ENCODE measurements around the gene VWC2.

VWC2 gene

GRCh38 chr7:49800031-49800430 lies 26.6 kb downstream of the VWC2 start:
- Histone ChIP-seq H3K27me3 (no peaks in the 10 kb centered on the region), H3K36me3 (no peaks in the 10 kb centered on the region), H3K4me1 (no peaks in the 10 kb centered on the region), H3K4me3 (ENCODE audit: low read depth, low read length) (no peak overlapping the region), H3K9me3 (no peaks in the 10 kb centered on the region)
- TF ChIP-seq, protein P1, sequence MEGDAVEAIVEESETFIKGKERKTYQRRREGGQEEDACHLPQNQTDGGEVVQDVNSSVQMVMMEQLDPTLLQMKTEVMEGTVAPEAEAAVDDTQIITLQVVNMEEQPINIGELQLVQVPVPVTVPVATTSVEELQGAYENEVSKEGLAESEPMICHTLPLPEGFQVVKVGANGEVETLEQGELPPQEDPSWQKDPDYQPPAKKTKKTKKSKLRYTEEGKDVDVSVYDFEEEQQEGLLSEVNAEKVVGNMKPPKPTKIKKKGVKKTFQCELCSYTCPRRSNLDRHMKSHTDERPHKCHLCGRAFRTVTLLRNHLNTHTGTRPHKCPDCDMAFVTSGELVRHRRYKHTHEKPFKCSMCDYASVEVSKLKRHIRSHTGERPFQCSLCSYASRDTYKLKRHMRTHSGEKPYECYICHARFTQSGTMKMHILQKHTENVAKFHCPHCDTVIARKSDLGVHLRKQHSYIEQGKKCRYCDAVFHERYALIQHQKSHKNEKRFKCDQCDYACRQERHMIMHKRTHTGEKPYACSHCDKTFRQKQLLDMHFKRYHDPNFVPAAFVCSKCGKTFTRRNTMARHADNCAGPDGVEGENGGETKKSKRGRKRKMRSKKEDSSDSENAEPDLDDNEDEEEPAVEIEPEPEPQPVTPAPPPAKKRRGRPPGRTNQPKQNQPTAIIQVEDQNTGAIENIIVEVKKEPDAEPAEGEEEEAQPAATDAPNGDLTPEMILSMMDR (IDR thresholded peaks at IDR 0.05; ENCODE audit: low read depth, low read length): no peak
- no peak for DNase-seq

- H3K36me3 ChIP-seq: no peaks in the 10 kb centered on the region
- TF ChIP-seq, protein P1 (IDR thresholded peaks at IDR 0.05; ENCODE audit: low read depth, low read length): no peak
- no peak overlapping the region for H3K4me3 ChIP-seq (ENCODE audit: low read depth, low read length)
- H3K4me1 ChIP-seq: no peaks in the 10 kb centered on the region
- no peaks in the 10 kb centered on the region for H3K9me3 ChIP-seq
- H3K27me3 ChIP-seq: no peaks in the 10 kb centered on the region
- DNase-seq: no peak
These were observed 29.2 kb downstream of the VWC2 start for GRCh38 chr7:49802600-49802999.

DNA sequence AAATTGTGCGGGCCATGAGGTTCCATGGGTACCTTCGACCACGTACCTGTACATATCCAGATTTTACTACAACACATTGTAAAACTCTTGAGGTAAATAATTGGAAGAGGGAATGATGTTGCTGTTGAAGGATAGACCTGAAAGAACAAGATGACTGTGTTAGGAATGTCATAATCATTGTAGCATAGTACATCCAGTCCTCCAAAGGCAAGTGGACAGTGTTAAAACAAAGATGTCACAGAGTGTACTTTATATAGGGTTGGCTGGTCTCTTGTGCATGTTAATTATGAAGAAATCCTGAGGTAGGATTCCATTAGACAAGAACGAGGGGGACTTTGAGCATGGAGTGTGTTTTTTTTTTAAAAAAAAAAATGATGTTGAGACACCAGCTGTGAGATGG lies 30.4 kb downstream of the VWC2 start:
- Histone ChIP-seq H3K4me3 (ENCODE audit: low read depth, low read length) (no peak overlapping the region), H3K36me3 (no peaks in the 10 kb centered on the region), H3K4me1 (no peaks in the 10 kb centered on the region), H3K27me3 (no peaks in the 10 kb centered on the region), H3K9me3 (no peaks in the 10 kb centered on the region)
- no peak for DNase-seq
- TF ChIP-seq, protein P1 (IDR thresholded peaks at IDR 0.05; ENCODE audit: low read depth, low read length): no peak

DNA sequence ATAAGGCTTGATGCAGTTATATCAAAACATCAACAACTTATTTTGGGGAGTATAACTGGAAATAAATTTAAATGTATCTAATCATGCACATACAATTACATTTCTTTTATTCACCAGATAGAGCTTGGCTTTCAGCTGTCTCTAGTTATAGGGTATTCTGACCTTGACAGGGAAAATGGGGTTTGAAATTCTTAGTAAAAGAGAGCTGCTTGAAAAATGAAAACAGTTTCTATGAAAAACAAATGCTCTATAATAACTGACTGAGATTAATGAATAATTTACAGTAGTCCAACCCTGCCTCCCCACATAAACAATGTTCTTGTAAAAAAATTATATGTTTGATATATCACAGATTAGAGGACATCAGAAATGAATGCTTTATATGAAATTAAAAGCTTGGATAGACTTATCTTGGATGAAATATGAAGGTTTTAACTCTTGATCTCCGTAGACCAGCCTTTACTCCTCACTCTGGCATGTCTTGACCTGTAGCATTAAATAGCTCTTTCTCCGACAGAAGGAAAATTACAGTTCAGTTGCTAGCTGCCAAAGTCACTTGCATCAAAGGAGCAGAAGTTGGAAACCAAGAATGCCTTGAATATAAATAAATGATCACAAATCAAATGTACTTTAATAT lies 32.1 kb downstream of the VWC2 start:
- no peaks in the 10 kb centered on the region for H3K9me3 ChIP-seq
- TF ChIP-seq, protein P1 (IDR thresholded peaks at IDR 0.05; ENCODE audit: low read depth, low read length): no peak
- H3K27me3 ChIP-seq: no peaks in the 10 kb centered on the region
- H3K36me3 ChIP-seq: no peaks in the 10 kb centered on the region
- DNase-seq: no peak
- no peak overlapping the region for H3K4me3 ChIP-seq (ENCODE audit: low read depth, low read length)
- H3K4me1 ChIP-seq: no peaks in the 10 kb centered on the region

- no peaks in the 10 kb centered on the region for H3K36me3 ChIP-seq
- no peaks in the 10 kb centered on the region for H3K9me3 ChIP-seq
- H3K4me3 ChIP-seq (ENCODE audit: low read depth, low read length): no peak overlapping the region
- DNase-seq: no peak
- no peaks in the 10 kb centered on the region for H3K27me3 ChIP-seq
- H3K4me1 ChIP-seq: no peaks in the 10 kb centered on the region
- TF ChIP-seq, protein P1 (IDR thresholded peaks at IDR 0.05; ENCODE audit: low read depth, low read length): no peak
These were observed 39.1 kb downstream of the VWC2 start for GRCh38 chr7:49812534-49812933.

GRCh38 chr7:49817279-49817678 lies 43.8 kb downstream of the VWC2 start:
- Histone ChIP-seq H3K4me3 (ENCODE audit: low read depth, low read length) (no peak overlapping the region), H3K4me1 (no peaks in the 10 kb centered on the region), H3K9me3 (no peaks in the 10 kb centered on the region), H3K36me3 (no peaks in the 10 kb centered on the region), H3K27me3 (no peaks in the 10 kb centered on the region)
- DNase-seq: no peak
- TF ChIP-seq, protein P1 (IDR thresholded peaks at IDR 0.05; ENCODE audit: low read depth, low read length): no peak

Data from BE2C (cell line).